IPS-11a (cell line): ENCODE measurements around the gene CALCOCO1.
A peak's percentile ranks its signal among the peaks of the same experiment; 100 is the strongest.
"Not testable (repeated sequence)": the region's sequence is repeated elsewhere in the genome, so short reads cannot be mapped to it uniquely, and the experiment has no call there.

ENCODE experiments used
- H3K4me3 ChIP-seq: one replicate; pipeline ENCODE4 v1.5.1; 2013; ENCODE audit warnings: low read depth, low read length, control low read depth

The CALCOCO1 gene

DNA sequence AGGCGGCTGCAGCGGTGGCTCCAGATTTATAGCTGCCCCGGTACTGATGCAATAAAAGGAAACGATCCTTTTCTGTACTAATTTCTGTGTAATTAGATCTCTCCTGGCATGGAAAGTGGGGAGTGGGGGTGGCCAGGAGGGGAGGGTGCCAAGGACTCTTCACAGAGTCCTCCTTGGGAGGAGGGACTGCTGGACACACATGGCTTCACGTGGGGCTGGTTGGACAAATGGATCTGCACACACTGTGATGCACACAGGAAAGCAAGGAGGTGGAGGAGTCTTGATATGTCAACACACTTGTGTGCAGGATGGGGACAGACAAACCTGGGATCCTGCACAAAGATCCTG lies 27.6 kb downstream of the CALCOCO1 start:
- no peak overlapping the region for H3K4me3 ChIP-seq

DNA sequence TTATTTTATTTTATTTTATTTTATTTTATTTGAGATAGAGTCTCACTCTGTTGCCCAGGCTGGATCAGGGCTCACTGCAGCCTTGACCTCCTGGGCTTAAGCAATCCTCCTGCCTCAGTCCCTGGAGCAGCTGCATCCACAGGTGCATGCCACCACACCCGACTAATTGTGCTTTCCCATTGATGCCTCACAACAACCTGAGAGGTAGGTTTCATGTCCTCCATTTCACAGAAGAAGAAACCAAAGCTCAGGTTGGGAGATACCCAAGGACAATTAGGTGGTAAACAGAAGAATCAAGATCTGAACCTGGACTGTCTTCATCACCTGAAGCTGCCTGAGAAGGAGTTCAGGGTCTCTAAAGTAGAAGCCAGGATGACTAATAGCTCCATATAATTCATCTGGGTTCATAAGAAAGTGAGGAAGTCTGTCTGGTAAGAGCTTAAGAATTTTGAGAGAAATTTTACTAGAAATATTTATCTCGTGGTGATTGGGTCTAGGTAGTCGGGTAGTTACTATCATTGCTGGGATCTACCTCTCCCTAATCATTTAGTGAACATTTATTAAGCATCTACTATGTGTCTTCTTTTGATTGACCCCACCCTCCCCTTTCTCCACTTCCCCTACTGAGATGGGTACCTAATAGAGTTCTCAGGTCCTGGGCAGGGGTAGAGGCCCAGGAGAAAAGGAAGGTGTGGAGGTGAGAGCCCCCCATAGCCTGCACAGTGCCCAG lies 28.1 kb downstream of the CALCOCO1 start:
- H3K4me3 ChIP-seq, result no peak overlapping the region

DNA sequence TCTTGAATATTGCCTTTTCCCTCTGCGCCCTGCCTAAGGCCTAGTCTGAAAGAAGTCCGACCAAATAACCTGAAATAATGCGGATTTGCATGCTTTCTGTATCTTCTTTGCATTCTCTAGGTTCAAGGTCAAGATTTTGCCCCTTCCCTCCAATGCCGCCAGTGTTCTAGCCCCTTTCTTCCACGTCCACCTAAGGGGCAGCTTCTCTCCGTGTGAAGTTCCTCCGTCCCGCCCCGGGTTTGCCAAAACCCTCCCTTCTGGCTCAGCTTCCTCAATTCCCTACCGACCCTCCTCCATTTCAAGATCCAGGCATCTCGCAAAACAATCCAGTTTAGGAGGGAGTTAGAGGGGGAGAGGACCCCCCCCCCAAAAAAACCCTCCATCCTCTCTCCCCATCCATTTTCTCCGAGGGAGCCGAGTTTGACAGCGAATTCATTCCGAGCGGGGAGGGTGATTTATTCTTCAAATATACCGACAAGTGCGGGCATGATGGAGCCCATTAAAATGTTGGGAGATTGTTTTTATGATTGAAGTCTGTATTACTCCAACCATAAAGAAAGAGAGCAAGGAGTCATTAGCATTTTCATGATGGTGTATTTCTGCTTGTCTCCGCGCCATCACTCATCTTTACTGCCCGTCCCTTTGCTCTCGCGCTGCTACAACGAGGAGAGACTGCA lies 30.5 kb downstream of the CALCOCO1 start:
- peak overlapping the region; percentile 25 for H3K4me3 ChIP-seq

GRCh38 chr12:53696285-53696654 lies 31.0 kb downstream of the CALCOCO1 start:
- peak overlapping the region; percentile 25 for H3K4me3 ChIP-seq

- H3K4me3 ChIP-seq, result peak overlapping the region; percentile 33
Measured at GRCh38 chr12:53695152-53696145, 31.8 kb downstream of the CALCOCO1 start.

DNA sequence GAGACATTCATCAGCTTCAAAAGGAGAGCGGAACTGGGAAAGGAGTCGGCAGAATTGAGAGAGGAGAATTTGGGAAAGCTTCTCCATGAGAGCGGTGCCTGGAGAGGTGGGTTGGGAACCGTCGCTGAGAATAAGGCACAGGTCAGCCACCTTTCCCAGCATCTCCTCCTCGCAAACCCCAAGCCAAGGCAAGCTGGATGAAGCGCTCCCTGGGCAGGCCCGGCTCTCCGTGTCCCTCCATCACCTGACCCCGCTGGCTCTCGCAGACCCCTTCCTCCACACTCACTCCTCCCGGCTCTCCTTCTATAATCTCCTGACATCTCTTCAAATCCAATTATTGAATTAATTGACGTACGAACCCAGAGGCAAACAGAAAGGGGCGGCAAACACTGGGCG lies 32.5 kb downstream of the CALCOCO1 start:
- H3K4me3 ChIP-seq, result peak overlapping the region; percentile 33

DNA sequence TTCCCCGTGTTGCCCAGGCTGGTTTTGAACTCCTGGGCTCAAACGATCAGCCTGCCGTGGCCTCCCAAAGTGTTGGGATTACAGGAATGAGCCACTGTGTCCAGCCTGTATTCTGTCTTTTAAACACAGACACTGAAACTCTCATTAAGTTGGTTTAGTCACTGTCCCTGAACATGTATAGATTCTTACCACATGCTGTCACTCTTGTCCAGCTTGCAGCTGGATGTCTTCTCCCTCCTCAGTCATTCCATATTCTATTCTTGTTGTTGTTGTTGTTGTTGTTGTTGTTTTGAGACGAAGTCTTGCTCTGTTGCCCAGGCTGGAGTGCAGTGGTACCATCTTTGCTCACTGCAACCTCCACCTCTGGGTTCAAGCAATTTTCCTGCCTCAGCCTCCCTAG lies 39.1 kb downstream of the CALCOCO1 start:
- no peak overlapping the region for H3K4me3 ChIP-seq

DNA sequence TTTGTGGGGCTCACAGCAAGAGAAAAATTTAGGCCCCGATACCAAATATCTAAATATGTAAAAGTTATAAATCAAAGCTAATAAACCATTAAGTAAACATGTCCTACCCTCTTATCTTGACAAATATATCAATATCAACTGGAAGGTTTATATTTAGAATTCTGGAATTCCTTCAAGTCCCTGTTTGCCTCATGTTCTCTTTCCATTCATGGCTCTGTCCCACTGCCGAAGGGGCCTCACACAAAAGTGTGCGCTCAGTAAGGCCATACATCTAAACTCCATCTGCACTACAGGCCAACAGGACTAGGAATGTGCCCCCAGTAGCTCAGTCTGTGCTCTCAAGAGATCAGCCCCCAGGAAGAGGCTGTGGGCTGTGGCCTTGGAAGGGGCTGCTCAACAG lies 40.8 kb downstream of the CALCOCO1 start:
- no peak overlapping the region for H3K4me3 ChIP-seq

DNA sequence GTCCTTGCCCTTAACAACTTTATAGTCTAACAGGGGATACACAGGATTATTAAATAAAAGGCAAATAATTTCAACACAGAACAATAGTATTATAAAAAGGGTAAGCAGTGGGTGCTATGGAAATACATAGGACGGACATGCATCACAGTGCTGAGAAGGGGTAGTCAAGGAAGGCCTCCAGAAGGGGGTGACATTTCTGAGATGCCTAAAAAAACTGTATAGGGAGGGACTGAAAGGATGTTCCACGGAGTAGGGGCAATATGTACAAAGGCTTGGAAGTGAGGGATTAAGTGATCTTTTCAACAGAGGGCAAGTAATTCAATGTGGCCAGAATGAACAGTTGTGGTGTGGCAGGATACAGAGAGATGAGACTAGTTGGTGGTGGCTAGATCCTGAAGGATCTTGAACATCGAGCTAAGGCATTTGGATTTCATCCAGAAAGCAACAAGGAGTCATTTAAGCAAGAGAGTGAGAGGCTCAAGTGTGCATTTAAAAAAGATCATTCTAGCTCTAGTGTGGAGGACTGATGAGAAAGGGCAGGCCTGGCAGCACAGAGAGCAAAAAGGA lies 42.5 kb downstream of the CALCOCO1 start:
- H3K4me3 ChIP-seq, result no peak overlapping the region

- H3K4me3 ChIP-seq, result no peak overlapping the region
Measured at GRCh38 chr12:53683983-53684382, 43.3 kb downstream of the CALCOCO1 start.

GRCh38 chr12:53683494-53683893 lies 43.8 kb downstream of the CALCOCO1 start:
- H3K4me3 ChIP-seq, result no peak overlapping the region

DNA sequence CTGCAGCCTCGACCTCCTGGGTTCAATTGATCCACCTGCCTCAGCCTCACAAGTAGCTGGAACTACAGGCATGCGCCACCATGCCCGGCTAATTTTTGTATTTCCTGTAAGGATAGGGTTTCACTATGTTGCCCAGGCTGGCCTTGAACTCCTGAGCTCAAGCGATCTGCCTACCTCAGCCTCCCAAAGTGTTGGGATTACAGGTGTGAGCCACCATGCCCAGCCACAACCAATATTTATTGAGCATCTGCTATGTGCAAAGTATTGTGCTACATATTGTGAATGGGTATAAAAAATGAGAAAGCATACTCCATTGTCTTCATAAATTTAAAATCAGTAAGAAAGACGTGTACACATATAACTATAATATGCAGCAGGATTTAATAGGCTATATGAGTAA lies 47.2 kb downstream of the CALCOCO1 start:
- H3K4me3 ChIP-seq, result not testable (repeated sequence)

GRCh38 chr12:53677800-53678148 lies 49.5 kb downstream of the CALCOCO1 start:
- peak overlapping the region; percentile 64 for H3K4me3 ChIP-seq

DNA sequence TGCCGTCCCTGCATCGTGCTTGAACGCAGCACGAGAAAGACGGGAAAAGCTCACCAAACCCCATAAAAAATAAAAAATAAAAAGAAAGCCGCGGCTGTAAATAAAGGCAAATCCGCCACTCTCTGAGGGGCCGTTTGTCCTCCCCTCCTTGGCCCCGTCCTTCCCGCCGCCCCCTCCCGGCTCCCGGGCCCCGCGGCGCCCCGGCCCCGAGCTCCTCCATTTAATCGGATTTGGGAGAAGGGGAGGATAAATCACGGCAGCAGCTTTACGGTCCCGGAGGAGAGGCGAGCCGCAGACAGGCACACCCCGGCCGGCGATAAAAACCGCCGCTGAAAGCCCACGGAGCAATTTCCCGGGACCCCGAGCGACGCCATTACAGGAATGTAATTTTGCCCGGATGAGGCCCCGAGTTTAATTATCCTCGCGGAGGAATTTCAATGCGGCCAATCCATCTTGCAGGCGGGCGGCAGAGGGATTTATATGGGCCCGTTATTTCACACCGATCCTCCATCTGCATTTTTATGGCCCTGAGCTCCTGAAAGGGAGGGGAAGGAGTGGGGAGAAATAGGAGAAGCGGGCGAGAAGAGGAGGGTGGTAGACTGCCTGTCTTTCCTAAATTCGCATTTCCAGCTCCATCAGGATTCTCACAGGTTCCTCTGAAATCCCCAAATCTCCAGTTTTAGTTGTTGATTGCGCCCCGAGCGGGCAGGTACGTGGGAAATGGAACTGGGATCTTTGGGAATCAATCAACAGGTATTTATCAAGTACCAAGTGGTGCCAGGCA lies 50.0 kb downstream of the CALCOCO1 start:
- H3K4me3 ChIP-seq, result peak overlapping the region; percentile 64

DNA sequence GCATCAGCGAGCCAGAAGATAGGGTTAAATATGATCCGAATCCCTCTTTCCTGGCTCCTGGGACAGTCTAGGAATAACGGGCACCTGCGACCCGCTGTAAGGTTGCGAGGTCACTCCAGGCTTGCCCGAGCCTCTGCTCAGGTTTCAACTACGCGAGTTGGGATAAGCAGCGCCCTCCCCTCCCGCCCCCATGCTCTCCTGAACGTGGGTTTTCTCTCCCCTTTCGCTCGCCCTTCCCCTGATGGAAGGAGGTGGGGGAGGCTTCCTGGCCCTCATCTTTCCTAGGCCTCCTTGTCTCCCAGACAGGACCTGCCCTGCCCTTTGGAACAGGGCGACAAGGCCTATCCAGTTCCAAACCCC lies 50.6 kb downstream of the CALCOCO1 start:
- peak overlapping the region; percentile 64 for H3K4me3 ChIP-seq

DNA sequence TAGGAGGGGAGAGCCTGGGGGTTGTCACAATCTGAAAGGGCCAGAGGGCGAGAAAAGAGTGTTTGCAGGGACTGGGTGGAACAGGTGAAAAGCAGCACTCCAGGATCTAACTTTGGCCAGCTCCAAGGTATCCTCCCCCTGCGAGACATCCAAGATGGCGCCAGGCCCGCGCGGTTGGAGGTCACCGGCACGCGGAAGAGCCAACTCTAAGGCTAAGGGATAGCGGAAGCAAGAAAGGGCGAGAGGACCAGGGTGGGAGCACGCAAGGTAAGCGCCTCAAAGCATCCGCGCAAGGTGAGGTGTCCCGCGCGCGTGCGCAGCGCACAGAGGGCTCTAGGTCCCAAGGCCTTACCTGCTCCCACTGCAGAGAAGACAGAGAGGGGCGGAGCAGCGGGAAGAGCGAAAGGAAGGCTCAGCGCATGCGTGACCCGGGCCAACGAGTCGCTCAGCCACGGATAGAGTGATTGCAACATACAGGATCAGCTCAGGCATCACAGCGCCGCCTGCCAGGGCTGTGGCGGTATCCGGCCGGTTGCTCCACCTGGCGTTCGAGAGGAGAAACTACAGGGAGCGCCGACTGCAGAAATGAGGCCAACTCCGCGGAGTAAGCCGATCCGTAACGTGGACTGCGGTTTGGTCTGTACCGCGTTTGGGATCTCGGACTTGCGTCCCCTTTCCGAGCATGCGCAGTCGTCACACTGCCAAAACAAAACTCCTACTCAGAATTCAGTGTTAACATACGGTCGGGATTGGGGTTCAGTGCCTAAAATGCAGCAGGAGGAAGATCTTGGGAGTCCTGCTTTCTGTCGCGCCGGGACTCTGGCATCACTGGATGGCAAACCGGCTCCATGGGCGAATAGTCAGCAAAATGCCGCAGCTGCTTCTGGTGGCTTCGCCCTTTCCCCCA lies 51.3 kb downstream of the CALCOCO1 start, which contains the start of gene ATP5MC2:
Gene ATP5MC2 (minus strand): TSS at position 383 of the 907 bp plus-strand sequence. CDS start 3,469 bp downstream, outside the sequence.
- peak within 1 kb of the TSS; percentile 81 for H3K4me3 ChIP-seq

- H3K4me3 ChIP-seq, result peak overlapping the region; percentile 81
Measured at GRCh38 chr12:53674977-53675700, 52.1 kb downstream of the CALCOCO1 start.

- H3K4me3 ChIP-seq, result no peak overlapping the region
Measured at GRCh38 chr12:53670971-53671370, 56.3 kb downstream of the CALCOCO1 start.

DNA sequence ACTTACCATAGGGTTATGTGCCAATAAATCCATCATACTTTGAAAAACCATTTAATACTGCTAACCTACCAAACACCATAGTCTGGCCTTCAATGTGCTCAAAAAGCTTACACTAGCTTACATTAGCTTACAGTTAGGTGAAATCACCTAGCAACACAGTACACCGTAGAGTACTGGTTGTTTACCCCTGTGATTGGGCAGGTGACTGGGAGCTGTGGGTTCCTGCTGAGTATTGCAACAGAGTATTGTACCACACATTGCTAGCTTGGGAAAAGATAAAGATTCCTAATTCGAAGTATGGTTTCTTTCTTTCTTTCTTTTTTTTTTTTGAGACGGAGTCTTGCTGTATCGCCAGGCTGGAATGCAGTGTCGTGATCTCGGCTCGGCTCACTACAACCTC lies 56.9 kb downstream of the CALCOCO1 start:
- no peak overlapping the region for H3K4me3 ChIP-seq
